ENCODE data around the gene FAM53B.
"Not testable (repeated sequence)": the region's sequence is repeated elsewhere in the genome, so short reads cannot be mapped to it uniquely, and the experiment has no call there.

The FAM53B gene

DNA sequence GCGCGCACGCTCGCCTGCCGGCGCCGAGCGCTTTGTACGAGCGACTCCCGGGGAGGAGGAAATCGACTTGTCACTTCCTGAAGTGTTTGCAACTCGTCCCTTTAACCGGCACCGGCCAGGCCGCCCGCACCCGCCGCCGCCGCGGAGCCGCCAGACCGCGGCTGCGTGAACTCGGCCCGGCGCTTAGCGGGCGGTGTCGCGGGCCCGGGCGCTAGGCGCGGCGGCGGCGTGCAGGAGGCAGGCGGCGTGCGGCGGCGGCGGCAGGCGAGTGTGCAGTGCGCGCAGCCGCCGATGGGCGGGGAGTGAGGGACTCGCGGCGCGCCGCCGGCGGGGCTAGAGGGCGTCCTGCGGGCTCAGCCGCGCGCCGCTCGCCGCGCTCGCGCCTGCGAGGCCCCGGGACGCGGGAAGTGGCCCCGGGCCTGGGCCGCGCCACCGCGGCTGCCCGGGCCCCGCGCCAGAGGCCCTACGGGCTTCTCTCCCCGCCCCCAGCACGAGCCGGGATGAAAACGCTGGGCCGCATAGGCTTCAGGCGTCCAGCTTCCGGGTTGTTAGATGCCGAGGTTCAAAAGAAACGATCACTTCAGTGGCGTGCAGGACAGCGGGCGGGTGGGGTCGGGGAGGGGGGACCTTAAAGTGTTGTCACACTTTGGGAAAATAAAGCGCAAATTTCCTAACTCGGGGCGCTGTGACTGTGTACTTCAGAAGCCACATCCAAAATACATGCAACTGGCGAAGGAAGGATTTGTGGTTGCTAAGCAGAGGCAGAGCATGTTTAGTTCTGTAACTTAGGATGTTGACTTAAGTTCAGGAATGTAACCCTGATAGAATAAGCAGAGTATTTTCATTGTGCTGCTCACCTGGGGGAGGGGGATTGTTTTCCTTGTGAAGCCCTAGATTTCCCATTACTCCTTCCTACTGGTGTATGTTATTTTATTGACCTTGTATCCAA lies at the start of gene FAM53B:
Gene FAM53B, minus strand, starts transcription at position 277 of the 949 bp plus-strand sequence. CDS start 37,665 bp downstream, outside the sequence.
- peak within 1 kb of the TSS; percentile 67 for H3K4me3 ChIP-seq (ENCODE audit: low read length)
- peak; percentile 78 for DNase-seq (ENCODE audit: low read depth)
- 0 out of 2 replicates have a peak, but pooled peaks have one; percentile 1 for TF ChIP-seq CTCF (conservative IDR thresholded peaks at IDR 0.05; ENCODE audit: low read length)

DNA sequence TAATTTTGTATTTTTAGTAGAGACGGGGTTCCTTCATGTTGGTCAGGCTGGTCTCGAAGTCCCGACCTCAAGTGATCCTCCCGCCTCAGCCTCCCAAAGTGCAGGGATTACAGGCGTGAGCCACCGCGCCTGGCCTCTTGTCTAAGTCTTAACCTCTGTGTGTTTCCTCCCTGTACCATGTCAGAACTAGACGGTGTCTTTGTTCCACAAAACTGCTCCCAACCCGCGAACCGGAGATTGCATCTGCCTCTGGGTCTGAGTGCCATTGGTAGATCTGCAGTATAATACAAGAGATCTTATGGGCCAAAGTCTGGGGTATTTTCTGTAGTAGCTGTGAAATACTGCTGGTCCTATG lies 48.8 kb upstream of the FAM53B start:
- H3K4me3 ChIP-seq (ENCODE audit: low read length), result no peak overlapping the region
- TF ChIP-seq CTCF (conservative IDR thresholded peaks at IDR 0.05; ENCODE audit: low read length), result no peak
- no peak for DNase-seq (ENCODE audit: low read depth)

DNA sequence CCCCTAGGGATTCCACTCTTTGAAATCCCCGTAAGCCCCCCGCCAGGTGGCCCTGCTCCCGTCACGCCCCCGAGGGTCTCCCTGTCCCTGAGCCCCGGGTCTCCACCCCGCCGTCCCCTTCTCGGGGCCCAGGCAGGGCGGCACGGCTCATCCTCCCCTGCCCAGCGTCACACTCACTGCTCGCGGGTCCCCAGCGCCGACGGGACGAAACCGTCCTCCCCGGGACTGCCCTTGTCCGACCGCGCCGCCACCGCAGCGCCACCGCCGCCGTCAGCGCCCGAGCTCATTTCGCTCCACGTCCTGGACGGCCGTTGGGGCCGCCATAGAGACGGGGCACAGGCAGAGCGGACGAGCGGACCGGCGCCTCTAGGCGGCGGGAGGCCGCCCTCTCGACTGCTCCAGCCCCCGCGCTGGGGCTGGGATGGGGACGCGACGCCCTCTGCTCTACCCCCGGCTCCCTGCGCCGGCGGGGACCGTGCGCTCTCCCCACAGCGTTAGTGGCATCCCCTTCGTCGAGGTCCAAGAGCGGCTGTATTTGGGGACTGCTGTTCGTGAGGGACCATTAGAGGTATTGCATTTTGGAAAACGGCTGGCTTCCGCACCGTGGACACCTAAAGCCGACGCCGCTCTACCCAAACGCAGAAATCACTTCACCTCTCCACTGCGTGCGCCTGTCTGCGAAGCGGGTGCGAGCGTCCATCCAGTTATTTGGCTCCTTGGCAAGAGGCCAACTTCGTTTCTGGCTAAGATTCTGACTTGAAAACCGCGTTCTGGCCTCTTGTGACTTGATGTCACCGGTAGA lies 47.6 kb upstream of the FAM53B start, which contains the start of gene EEF1AKMT2:
Gene EEF1AKMT2, minus strand, starts transcription at position 341 of the 802 bp plus-strand sequence. Its CDS starts 54 bp downstream, at position 287.
- peak within 1 kb of the TSS; percentile 86 for H3K4me3 ChIP-seq (ENCODE audit: low read length)
- no peak for TF ChIP-seq CTCF (conservative IDR thresholded peaks at IDR 0.05; ENCODE audit: low read length)
- peak; percentile 83 for DNase-seq (ENCODE audit: low read depth)

GRCh38 chr10:124782900-124783299 lies 38.7 kb upstream of the FAM53B start:
- DNase-seq (ENCODE audit: low read depth); H3K4me3 ChIP-seq (ENCODE audit: low read length): not testable (repeated sequence)

DNA sequence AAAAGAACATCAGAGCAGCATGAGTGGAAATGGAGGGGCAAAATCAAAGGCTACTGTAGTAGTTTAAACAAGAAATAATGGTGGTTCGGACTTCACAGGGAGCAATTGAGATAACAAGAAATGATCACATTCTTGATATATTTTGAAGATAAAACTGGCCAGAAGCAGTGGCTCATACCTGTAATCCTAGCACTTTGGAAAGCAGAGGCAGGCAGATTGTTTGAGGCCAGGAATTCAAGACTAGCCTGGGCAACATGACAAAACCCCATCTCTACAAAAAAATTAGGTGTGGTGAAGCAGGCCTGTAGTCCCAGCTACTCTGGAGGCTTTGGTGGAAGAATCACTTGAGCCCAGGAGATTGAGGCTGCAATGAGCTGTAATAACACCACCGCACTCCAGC lies 24.6 kb upstream of the FAM53B start:
- no peak for TF ChIP-seq CTCF (conservative IDR thresholded peaks at IDR 0.05; ENCODE audit: low read length)

DNA sequence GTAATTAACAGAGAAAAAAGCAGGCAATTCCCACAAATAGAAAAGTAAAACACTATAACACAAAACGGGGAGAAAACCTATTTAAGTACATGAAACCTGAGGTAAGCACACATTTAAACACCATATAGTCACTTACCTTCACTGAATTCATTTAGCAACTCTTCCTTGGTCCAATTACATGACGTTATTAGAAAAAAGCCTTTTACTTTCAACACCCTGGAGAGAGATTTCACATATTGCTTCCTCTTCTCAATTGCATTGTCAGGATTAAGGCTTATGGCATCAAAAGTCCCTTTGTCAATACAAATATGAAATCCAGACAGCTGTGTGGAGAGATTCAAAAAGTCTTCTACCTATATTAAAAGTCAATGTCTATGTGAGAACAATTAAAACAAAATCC lies 21.1 kb upstream of the FAM53B start:
- no peak overlapping the region for H3K4me3 ChIP-seq (ENCODE audit: low read length)
- TF ChIP-seq CTCF (conservative IDR thresholded peaks at IDR 0.05; ENCODE audit: low read length), result no peak
- DNase-seq (ENCODE audit: low read depth), result no peak

More for the DNA sequence above, 24.6 kb upstream of the FAM53B start:
- H3K4me3 ChIP-seq (ENCODE audit: low read length), result no peak overlapping the region
- DNase-seq (ENCODE audit: low read depth), result no peak

GRCh38 chr10:124763267-124763666 lies 19.1 kb upstream of the FAM53B start:
- DNase-seq (ENCODE audit: low read depth), result no peak
- no peak overlapping the region for H3K4me3 ChIP-seq (ENCODE audit: low read length)
- TF ChIP-seq CTCF (conservative IDR thresholded peaks at IDR 0.05; ENCODE audit: low read length), result no peak
